Neural cell (in vitro differentiated cells): ENCODE results near the gene AGAP3. TPM values are rescaled to one million over a fixed set of nuclear protein-coding genes. Genes with fewer than 3 reads are reported as not detected.

Experiments used
- H2AFZ ChIP-seq: fragments of 200-600, 300-800 bp; sonication (generic), shearing (Covaris generic); 2 replicates; pipeline ENCODE4 v1.6.0; 2014; ENCODE audit warnings: low read depth, mild to moderate bottlenecking, antibody characterized with exemption, low read length, moderate library complexity
- H3F3A ChIP-seq: fragments of 200-600 bp; shearing (Covaris generic); 2 replicates; pipeline ENCODE4 v1.6.1; 2016; ENCODE audit warnings: mild to moderate bottlenecking, moderate library complexity, mixed read lengths, antibody characterized with exemption, low read length; ENCODE audit not compliant: insufficient read depth, poor library complexity, severe bottlenecking
- H3K27ac ChIP-seq: fragments of 200-600, 300-800 bp; sonication (generic), shearing (Covaris generic); 2 replicates; pipeline ENCODE4 v1.5.1; 2014; ENCODE audit warnings: mild to moderate bottlenecking, low read length, moderate library complexity
- H3K27me3 ChIP-seq: fragments of 300-800, 200-600 bp; sonication (generic), shearing (Covaris generic); 2 replicates; pipeline ENCODE4 v1.6.0; 2014; ENCODE audit warnings: mild to moderate bottlenecking, low read depth, low read length, moderate library complexity; ENCODE audit not compliant: insufficient read depth
- H3K36me3 ChIP-seq: fragments of 300-800, 200-600 bp; sonication (generic), shearing (Covaris generic); 2 replicates; pipeline ENCODE4 v1.5.1; 2014; ENCODE audit warnings: mild to moderate bottlenecking, antibody characterized with exemption, low read length, moderate library complexity; ENCODE audit not compliant: insufficient read depth
- H3K4me2 ChIP-seq: fragments of 300-800, 200-600 bp; sonication (generic), shearing (Covaris generic); 2 replicates; pipeline ENCODE4 v1.6.0; 2014; ENCODE audit warnings: mild to moderate bottlenecking, low read length
- H3K4me3 ChIP-seq: fragments of 300-800, 200-600 bp; sonication (generic), shearing (Covaris generic); 2 replicates; pipeline ENCODE4 v1.5.1; 2014; ENCODE audit warnings: mild to moderate bottlenecking, low read length, moderate library complexity
- H3K79me2 ChIP-seq: fragments of 200-600 bp; shearing (Covaris generic); replicated peaks from 2 replicates; pipeline ENCODE4 v1.6.0; 2014; ENCODE audit warnings: mild to moderate bottlenecking, low read length, moderate library complexity; ENCODE audit not compliant: insufficient read depth
- H3K9ac ChIP-seq: fragments of 300-800, 200-600 bp; sonication (generic), shearing (Covaris generic); 2 replicates; pipeline ENCODE4 v1.6.1; 2016; ENCODE audit warnings: mild to moderate bottlenecking, low read length, mixed read lengths
- H3K9me2 ChIP-seq: fragments of 200-600 bp; shearing (Covaris generic); 2 replicates; pipeline ENCODE4 v1.6.1; 2016; ENCODE audit warnings: mild to moderate bottlenecking, low read length, mixed read lengths; ENCODE audit not compliant: insufficient read depth
- H3K9me3 ChIP-seq: fragments of 200-600, 300-800 bp; sonication (generic), shearing (Covaris generic); 2 replicates; pipeline ENCODE4 v1.6.1; 2016; ENCODE audit warnings: mild to moderate bottlenecking, mixed run types, low read length, moderate library complexity, mixed read lengths
- H4K20me1 ChIP-seq: fragments of 200-600 bp; shearing (Covaris generic); 2 replicates; pipeline ENCODE4 v1.6.1; 2016; ENCODE audit warnings: mild to moderate bottlenecking, mixed run types; ENCODE audit not compliant: insufficient read depth
- EP300 ChIP-seq: fragments of 450-650 bp; conservative IDR thresholded peaks from 2 replicates; pipeline ENCODE4 v1.6.1; 2014; ENCODE audit warnings: antibody characterized with exemption, mild to moderate bottlenecking, moderate library complexity; ENCODE audit not compliant: poor library complexity, severe bottlenecking
- EZH2 ChIP-seq: fragments of 200-600, 300-800 bp; shearing (Covaris generic), sonication (generic); IDR thresholded peaks from 2 replicates; pipeline ENCODE4 v1.6.1; 2014; ENCODE audit warnings: antibody characterized with exemption, low read length, borderline replicate concordance, mild to moderate bottlenecking; ENCODE audit not compliant: insufficient read depth, poor library complexity, severe bottlenecking
- MXI1 ChIP-seq: fragments of 450-650 bp; conservative IDR thresholded peaks from 2 replicates; pipeline ENCODE4 v1.6.1; 2014; ENCODE audit warnings: antibody characterized with exemption, mild to moderate bottlenecking; ENCODE audit not compliant: poor library complexity, severe bottlenecking
- POLR2AphosphoS5 ChIP-seq: IDR thresholded peaks from 2 replicates; pipeline ENCODE4 v1.6.1; 2012
- RAD21 ChIP-seq: fragments of 450-650 bp; conservative IDR thresholded peaks from 2 replicates; pipeline ENCODE4 v1.6.1; 2014; ENCODE audit warnings: antibody characterized with exemption, mild to moderate bottlenecking, moderate library complexity
- TAF1 ChIP-seq: IDR thresholded peaks from 2 replicates; pipeline ENCODE4 v1.6.1; 2012; ENCODE audit warnings: low read depth
- polyA plus RNA-seq: library from polyadenylated mRNA; depleted of rRNA; stranded (reverse); fragments of >200 nt; gene quantifications from 2 replicates; pipeline ENCODE4 v1.2.3, GENCODE V29; 2014
- TF ChIP-seq, protein P1 (sequence below): fragments of 450-650 bp; IDR thresholded peaks from 2 replicates; pipeline ENCODE4 v1.5.1; 2014; ENCODE audit warnings: antibody characterized with exemption, mild to moderate bottlenecking, moderate library complexity; ENCODE audit not compliant: poor library complexity, severe bottlenecking

The AGAP3 gene
- polyA plus RNA-seq, 1 donor from 2014 or later: 117 TPM

GRCh38 chr7:151141311-151141854 lies 55.1 kb downstream of the AGAP3 start:
- Histone ChIP-seq H3K27ac (no peak overlapping the region), H3F3A (no peaks in the 10 kb centered on the region), H3K79me2 (no peaks in the 10 kb centered on the region), H3K9me3 (no peaks in the 10 kb centered on the region), H3K4me2 (no peak overlapping the region), H3K36me3 (peaks cover 4% of the 10 kb centered on the region), H3K4me3 (peak overlapping the region; percentile 3), H3K27me3 (no peaks in the 10 kb centered on the region), H4K20me1 (no peaks in the 10 kb centered on the region), H3K9ac (no peak overlapping the region), H2AFZ (no peak overlapping the region), H3K9me2 (no peaks in the 10 kb centered on the region)
- TF ChIP-seq POLR2AphosphoS5 (no peak), RAD21 (no peak), EP300 (no peak), EZH2 (no peak)

GRCh38 chr7:151141855-151142685 lies 55.8 kb downstream of the AGAP3 start:
- Histone ChIP-seq H3K36me3 (peaks cover 4% of the 10 kb centered on the region), H3K9ac (no peak overlapping the region), H3K79me2 (no peaks in the 10 kb centered on the region), H3F3A (no peaks in the 10 kb centered on the region), H3K4me2 (no peak overlapping the region), H3K27ac (no peak overlapping the region), H3K4me3 (peak overlapping the region; percentile 23), H3K27me3 (no peaks in the 10 kb centered on the region), H3K9me2 (no peaks in the 10 kb centered on the region), H4K20me1 (no peaks in the 10 kb centered on the region), H3K9me3 (no peaks in the 10 kb centered on the region), H2AFZ (no peak overlapping the region)
- TF ChIP-seq MXI1 (no peak), TAF1 (no peak)

- peak; percentile 16 for TF ChIP-seq POLR2AphosphoS5
- TF ChIP-seq, protein P1, sequence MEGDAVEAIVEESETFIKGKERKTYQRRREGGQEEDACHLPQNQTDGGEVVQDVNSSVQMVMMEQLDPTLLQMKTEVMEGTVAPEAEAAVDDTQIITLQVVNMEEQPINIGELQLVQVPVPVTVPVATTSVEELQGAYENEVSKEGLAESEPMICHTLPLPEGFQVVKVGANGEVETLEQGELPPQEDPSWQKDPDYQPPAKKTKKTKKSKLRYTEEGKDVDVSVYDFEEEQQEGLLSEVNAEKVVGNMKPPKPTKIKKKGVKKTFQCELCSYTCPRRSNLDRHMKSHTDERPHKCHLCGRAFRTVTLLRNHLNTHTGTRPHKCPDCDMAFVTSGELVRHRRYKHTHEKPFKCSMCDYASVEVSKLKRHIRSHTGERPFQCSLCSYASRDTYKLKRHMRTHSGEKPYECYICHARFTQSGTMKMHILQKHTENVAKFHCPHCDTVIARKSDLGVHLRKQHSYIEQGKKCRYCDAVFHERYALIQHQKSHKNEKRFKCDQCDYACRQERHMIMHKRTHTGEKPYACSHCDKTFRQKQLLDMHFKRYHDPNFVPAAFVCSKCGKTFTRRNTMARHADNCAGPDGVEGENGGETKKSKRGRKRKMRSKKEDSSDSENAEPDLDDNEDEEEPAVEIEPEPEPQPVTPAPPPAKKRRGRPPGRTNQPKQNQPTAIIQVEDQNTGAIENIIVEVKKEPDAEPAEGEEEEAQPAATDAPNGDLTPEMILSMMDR: no peak
- Histone ChIP-seq H2AFZ (no peak overlapping the region), H3K36me3 (peaks cover 4% of the 10 kb centered on the region), H3K9me2 (no peaks in the 10 kb centered on the region), H4K20me1 (no peaks in the 10 kb centered on the region), H3K9me3 (no peaks in the 10 kb centered on the region), H3K27ac (no peak overlapping the region), H3K79me2 (no peaks in the 10 kb centered on the region), H3K27me3 (no peaks in the 10 kb centered on the region), H3F3A (no peaks in the 10 kb centered on the region), H3K4me3 (peak overlapping the region; percentile 23), H3K9ac (no peak overlapping the region), H3K4me2 (no peak overlapping the region)
Measured at GRCh38 chr7:151142686-151143040, 56.4 kb downstream of the AGAP3 start.
